Measurements from ENCODE around the gene PRKAG2. TPM values are rescaled to one million over a fixed set of nuclear protein-coding genes. Genes with fewer than 3 reads are reported as not detected.

The PRKAG2 gene
- total RNA-seq, 1 donor from 2014 or later = 20.8 TPM

GRCh38 chr7:151779678-151780077 lies 97.2 kb downstream of the PRKAG2 start:
- no peak overlapping the region for H3K4me3 ChIP-seq (ENCODE audit: low read depth, low read length)
- no peak for TF ChIP-seq CTCF (conservative IDR thresholded peaks at IDR 0.05; ENCODE audit: low read depth, low read length)
- DNase-seq (ENCODE audit: low read depth) = no peak

- no peak for TF ChIP-seq CTCF (conservative IDR thresholded peaks at IDR 0.05; ENCODE audit: low read depth, low read length)
- H3K4me3 ChIP-seq (ENCODE audit: low read depth, low read length) = no peak overlapping the region
- DNase-seq (ENCODE audit: low read depth) = no peak
Observed at GRCh38 chr7:151779255-151779654, 97.7 kb downstream of the PRKAG2 start.

- no peak for DNase-seq (ENCODE audit: low read depth)
- no peak overlapping the region for H3K4me3 ChIP-seq (ENCODE audit: low read depth, low read length)
- TF ChIP-seq CTCF (conservative IDR thresholded peaks at IDR 0.05; ENCODE audit: low read depth, low read length) = no peak
Observed at GRCh38 chr7:151777908-151778670, 98.8 kb downstream of the PRKAG2 start.

- no peak for DNase-seq (ENCODE audit: low read depth)
- H3K4me3 ChIP-seq (ENCODE audit: low read depth, low read length) = no peak overlapping the region
- TF ChIP-seq CTCF (conservative IDR thresholded peaks at IDR 0.05; ENCODE audit: low read depth, low read length) = no peak
Observed at GRCh38 chr7:151777495-151777880, 99.4 kb downstream of the PRKAG2 start.

GRCh38 chr7:151776876-151777494 lies 99.9 kb downstream of the PRKAG2 start:
- H3K4me3 ChIP-seq (ENCODE audit: low read depth, low read length) = no peak overlapping the region
- no peak for DNase-seq (ENCODE audit: low read depth)
- TF ChIP-seq CTCF (conservative IDR thresholded peaks at IDR 0.05; ENCODE audit: low read depth, low read length) = no peak

- no peak for DNase-seq (ENCODE audit: low read depth)
- no peak overlapping the region for H3K4me3 ChIP-seq (ENCODE audit: low read depth, low read length)
- no peak for TF ChIP-seq CTCF (conservative IDR thresholded peaks at IDR 0.05; ENCODE audit: low read depth, low read length)
Observed at GRCh38 chr7:151776446-151776845, 100.5 kb downstream of the PRKAG2 start.

Measured in epithelial cell of proximal tubule (primary cell).